ENCODE results near the gene CRAMP1.

The CRAMP1 gene

DNA sequence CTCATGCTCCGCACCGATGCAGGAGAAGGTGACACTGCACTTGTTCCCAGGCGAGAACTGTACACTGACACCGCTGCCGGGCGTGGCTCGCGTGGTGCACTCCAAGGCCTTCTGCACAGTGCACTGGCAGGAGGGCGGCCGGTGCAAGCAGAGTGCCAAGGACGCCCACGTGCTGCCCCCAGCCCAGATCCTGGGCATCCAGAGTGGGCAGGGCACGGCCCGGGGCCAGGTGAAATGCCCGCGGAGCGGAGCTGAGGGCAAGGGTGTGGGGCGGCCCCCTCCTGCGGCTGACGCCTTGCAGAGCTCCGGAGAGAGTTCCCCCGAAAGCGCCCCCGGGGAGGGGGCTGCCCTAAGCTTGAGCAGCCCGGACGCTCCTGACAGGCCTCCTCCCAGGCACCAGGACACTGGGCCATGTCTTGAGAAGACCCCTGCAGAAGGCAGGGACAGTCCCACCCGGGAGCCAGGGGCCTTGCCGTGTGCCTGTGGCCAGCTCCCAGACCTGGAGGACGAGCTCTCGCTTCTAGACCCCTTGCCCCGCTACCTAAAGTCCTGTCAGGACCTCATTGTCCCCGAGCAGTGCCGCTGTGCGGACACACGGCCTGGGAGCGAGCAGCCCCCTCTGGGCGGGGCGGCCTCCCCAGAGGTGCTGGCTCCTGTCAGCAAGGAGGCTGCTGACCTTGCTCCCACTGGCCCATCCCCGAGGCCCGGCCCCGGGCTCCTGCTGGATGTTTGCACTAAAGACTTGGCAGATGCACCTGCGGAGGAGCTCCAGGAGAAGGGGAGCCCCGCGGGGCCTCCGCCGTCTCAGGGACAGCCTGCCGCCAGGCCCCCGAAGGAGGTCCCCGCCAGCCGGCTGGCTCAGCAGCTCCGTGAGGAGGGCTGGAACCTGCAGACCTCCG, 44.0 kb downstream of the CRAMP1 start:
- no peak for DNase-seq (ENCODE audit: low read depth, low spot score)

GRCh38 chr16:1656808-1657617, 44.9 kb downstream of the CRAMP1 start:
- no peak for DNase-seq (ENCODE audit: low read depth, low spot score)

DNA sequence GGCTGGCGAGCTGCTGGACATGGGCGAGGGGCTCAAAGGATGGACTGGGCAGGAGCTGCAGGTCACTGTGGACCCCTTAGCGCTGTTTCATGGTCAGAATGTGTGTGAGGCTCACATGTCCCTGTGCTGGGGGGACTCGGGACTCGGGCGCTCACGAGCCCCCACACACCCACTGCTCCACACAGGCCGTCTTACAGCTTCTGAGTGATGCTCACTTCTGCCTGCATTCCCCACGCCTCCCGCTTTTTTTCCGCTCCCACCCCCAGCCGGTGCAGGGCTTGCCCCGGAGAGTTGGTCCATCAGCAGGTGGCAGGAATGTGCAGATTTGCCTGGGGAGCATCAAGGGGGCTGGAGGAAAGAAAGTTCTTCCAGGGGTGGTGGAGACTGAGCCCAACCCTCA, 45.7 kb downstream of the CRAMP1 start:
- no peak for DNase-seq (ENCODE audit: low read depth, low spot score)

- no peak for DNase-seq (ENCODE audit: low read depth, low spot score)
These were observed 46.9 kb downstream of the CRAMP1 start for GRCh38 chr16:1659031-1659430.

- DNase-seq (ENCODE audit: low read depth, low spot score), result no peak
These were observed 49.7 kb downstream of the CRAMP1 start for GRCh38 chr16:1661826-1662225.

DNA sequence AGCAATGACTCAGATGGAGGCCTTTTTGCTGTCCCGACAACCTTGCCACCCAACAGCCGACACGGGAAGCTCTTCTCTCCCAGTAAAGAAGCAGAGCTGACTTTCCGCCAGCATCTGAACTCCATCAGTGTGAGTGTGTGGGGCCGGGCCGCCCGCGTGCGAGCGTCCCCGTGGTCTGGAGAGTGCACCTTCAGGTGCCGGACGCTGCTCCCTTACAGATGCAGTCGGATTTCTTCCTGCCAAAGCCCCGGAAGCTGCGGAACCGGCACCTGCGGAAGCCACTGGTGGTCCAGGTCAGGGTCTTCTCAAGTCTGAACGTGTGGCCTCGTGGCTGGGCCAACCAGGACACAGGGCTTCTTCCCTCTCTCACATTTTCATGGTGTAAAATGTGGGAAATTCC, 50.4 kb downstream of the CRAMP1 start:
- no peak for DNase-seq (ENCODE audit: low read depth, low spot score)

GRCh38 chr16:1665829-1666228, 53.7 kb downstream of the CRAMP1 start:
- DNase-seq (ENCODE audit: low read depth, low spot score), result no peak

DNA sequence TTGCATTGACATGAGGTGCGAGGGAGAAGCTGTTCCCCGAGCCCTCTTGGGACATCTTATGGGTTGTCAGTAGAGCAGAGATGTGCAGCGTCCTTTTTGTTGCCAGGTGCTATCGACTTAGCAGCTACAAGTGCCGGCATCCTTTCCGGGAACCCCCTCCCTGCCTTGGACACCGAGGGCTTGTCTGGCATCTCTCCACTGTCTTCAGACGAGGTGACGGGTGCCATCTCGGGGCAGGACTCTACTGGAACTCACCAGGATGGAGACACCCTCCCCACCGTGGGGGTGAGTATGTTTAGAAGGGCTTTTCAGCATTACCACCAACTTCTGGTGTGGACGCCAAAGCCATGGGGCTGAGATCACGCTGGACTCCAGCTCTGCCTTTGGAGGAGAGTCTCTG, 54.2 kb downstream of the CRAMP1 start:
- no peak for DNase-seq (ENCODE audit: low read depth, low spot score)

GRCh38 chr16:1667271-1667670, 55.1 kb downstream of the CRAMP1 start:
- no peak for DNase-seq (ENCODE audit: low read depth, low spot score)

GRCh38 chr16:1667916-1668315, 55.8 kb downstream of the CRAMP1 start:
- no peak for DNase-seq (ENCODE audit: low read depth, low spot score)

DNA sequence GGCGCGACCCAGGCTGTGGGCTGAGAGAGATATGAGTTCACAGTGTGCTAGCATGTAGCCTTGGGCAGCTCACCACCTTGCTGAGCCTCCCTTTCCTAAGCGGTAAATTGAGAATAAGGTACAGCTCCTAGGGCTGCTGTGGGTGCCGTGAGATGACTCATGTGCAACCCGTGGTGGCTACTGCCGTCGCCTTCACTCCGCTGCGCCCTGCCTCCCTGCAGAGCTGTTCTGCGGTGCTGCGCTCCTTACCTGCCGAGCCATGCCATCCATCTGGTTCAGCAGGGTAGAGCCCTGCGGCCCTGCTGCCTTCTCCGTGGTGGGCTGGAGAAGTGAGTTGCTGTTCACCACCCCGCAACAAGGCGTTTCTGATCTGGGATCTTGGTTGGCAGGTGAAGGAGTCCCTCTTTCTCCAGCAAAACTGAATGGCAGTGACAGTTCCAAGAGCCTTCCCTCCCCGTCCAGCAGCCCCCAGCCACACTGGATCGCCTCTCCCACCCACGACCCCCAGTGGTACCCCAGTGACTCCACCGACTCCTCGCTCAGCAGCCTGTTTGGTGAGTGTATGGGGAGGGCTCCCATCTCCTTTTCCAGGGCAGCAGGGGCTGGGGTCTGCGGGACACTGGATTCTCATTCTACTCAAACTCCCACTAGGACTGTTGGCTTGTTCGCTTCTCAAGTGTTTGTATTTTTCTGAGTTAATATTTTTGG, 56.6 kb downstream of the CRAMP1 start:
- no peak for DNase-seq (ENCODE audit: low read depth, low spot score)

- DNase-seq (ENCODE audit: low read depth, low spot score), result no peak
These were observed 57.5 kb downstream of the CRAMP1 start for GRCh38 chr16:1669698-1670097.

- no peak for DNase-seq (ENCODE audit: low read depth, low spot score)
These were observed 58.2 kb downstream of the CRAMP1 start for GRCh38 chr16:1670371-1670770.

DNA sequence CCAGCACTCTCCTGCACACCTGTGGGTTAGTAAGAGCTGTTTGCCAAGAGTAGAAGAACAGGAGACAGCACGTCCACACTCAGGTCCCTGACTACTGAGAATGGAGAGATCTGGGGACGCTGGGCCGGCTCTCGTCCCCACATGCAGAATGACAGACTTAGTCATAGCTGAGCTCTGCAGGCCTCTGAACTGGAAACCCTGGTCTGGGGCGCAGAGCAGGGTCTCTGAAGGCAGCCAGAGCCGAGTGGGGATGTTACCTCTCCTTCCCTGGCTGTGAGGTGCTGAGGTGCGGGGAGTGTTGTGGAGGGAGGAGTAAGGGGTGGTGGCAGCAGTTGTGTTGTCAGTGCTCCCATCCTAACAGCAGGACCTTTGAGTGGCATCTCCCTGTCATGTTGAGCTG, 58.7 kb downstream of the CRAMP1 start:
- no peak for DNase-seq (ENCODE audit: low read depth, low spot score)

- no peak for DNase-seq (ENCODE audit: low read depth, low spot score)
These were observed 61.4 kb downstream of the CRAMP1 start for GRCh38 chr16:1673424-1674151.

DNA sequence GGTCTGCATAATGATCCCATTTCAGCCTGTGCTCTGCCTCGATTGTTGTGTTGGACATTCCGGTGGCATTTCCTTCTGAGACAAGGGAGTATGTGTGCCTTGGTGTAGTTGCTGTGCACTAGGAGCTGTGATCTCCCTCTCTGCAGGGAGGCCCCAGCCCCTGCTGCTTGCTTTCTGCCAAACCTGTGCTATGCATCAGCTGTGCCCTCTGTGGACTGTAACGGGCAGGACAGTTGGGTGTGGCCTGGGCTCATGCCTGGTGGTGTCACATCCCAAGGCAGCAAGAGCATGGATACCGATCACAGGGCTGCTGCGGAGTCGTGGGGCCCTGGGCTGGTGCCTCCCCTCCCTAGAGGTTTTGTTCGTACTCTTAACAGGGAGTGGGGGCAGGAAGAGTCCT, 62.1 kb downstream of the CRAMP1 start:
- no peak for DNase-seq (ENCODE audit: low read depth, low spot score)

DNA sequence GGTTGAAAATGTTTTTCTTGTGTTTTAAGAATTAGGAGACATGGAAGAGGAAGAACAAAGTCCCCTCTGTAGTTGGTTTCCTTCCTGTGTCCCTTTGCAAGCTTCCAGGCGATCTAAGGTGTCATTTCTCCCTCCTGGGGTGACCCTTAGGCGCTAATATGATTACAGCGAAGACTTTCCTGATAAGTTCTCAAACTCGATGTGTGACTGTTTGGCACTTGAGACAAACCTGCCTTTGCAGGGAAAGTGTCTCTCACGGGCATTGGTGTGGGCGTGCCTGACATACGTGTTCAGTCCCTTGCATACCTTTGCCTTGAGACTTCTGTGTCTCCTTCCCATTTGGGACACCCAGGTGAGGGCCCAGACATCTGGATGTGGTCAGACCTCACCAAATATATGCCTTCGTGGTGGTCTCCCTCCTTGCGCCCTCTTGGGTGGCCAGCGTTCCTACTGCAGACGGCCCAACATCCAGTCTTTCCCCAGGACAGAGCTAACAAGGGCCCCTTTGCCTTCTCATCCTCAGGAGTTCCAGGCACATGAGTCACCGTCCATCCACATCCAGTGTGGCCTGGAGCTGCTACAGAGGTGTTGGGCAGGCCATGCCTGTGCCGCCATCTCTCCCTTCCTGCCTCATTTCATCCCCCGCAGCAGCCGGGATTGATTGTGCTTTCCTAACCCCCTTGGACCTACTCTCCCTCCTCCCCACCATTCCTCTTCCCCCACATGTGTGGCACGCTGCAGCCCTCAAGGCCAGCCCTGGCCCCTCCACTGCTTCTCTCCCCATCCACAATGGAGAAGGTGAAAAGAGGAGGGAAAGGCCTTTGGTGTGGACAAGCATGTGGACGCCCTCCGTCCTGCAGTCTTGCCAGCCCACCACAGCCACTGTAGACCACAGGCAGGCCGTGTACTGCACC, 62.8 kb downstream of the CRAMP1 start:
- no peak for DNase-seq (ENCODE audit: low read depth, low spot score)

DNA sequence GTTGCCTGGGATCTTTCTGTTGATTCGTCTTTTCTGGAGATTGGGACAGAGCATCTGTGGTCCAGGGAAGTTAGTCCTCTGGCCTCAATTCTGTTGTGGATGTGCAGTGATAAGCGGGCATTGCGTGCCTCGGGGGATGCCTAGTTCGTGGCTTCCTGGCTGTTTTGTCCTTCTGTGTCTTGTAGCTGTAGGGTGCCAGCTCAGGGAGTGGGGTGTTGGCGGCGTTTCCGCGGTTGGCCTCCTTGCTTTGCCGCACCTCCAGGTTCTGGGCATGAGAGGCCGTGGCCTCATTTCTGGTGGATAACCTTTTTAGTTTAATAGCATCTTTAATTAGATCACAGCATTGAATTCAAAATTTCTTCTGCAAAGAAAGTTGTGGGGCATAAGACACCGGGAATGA, 64.5 kb downstream of the CRAMP1 start:
- DNase-seq (ENCODE audit: low read depth, low spot score), result no peak

DNA sequence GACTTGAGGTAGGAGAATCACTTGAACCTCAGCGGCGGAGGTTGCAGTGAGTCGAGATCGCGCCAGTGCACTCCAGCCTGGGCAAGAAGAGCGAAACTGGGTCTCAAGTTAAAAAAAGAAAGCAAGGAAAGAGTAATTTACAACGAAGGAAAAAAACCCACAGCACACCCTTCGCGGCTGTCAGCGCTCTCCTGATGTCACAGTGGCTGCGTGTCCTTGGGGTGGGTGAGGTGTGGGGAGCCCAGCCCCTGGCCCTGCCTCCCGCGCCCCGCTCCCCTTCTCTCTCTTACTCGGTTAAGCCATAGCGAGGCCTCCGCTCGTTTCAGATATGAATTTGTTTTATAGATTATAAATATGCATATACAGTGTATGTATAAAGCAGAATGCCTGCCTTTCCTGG, 65.2 kb downstream of the CRAMP1 start:
- no peak for DNase-seq (ENCODE audit: low read depth, low spot score)

DNA sequence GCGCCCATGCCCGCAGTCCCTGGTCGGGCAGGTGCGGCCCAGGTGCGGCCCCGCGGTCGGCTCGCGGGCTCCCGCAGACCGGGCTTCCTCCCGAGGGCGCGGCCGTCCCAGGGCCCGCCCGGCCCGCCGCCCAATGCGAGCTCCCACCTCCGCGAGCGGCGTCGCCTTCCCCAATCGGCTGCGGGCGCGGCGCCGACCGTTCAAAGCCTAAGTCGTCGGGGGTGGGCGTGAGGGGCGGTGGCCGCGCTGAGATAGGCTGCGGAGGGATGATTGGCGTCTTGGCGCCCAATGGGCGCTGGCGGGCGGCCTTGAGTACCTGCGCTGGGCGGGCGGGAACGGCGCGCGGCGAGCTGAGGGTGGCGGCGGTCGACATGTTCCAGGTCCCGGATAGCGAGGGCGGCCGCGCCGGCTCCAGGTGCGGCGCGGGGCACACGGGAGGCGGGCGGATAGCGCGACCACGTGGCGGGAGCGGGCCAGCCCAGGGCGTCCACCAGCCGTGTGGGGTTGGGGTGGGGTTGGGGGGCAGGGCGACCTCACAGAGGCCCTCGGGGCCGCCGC, 65.9 kb downstream of the CRAMP1 start, which contains the start of gene JPT2:
JPT2 (plus strand) TSS at position 338 of the 558 bp plus-strand sequence; CDS start at position 372, 34 bp downstream.
- DNase-seq (ENCODE audit: low read depth, low spot score), result peak; percentile 93

Data from activated naive CD8-positive, alpha-beta T cell treated with anti-CD3 and anti-CD28 coated beads, Interleukin-2, amount 50 U/mL, for 16 hours (primary cell).